Measurements from ENCODE around the gene DENND1A.

- TF ChIP-seq POLR2A (IDR thresholded peaks at IDR 0.05; ENCODE audit: low read length): no peak
- no peak for TF ChIP-seq GATA1 (IDR thresholded peaks at IDR 0.05; ENCODE audit: low read depth, low read length)
Observed at GRCh38 chr9:123350590-123351310, 579.2 kb downstream of the DENND1A start.
